ENCODE measurements around the gene VHLL.

VHLL gene

GRCh38 chr1:156257711-156258110, 41.4 kb downstream of the VHLL start:
- peaks cover 4 to 98% (median 87%) of the 10 kb centered on the region in 11 experiments; a peak in 18 of 22 replicates for H4K20me1 ChIP-seq
- no peaks in the 10 kb centered on the region for H3K27me3 ChIP-seq
- peaks cover 100% of the 10 kb centered on the region in 11 experiments for H3K36me3 ChIP-seq
- no peak overlapping the region for H3K4me3 ChIP-seq
- peak overlapping the region in 3 of 11 experiments; percentile 9 to 30 (median 27); a peak in 2 of 22 replicates for H3K9ac ChIP-seq
- H3K4me2 ChIP-seq, result peak overlapping the region in 2 of 11 experiments; percentile 21 to 26; a peak in 3 of 22 replicates
- no peaks in the 10 kb centered on the region for H3K9me3 ChIP-seq (replicated peaks in 1 of 11)
- TF ChIP-seq Cebpa-rat (IDR thresholded peaks at IDR 0.05), result no peak
- H3K4me1 ChIP-seq, result peaks cover 0 to 18% (median 6%) of the 10 kb centered on the region in 10 experiments; a peak in 10 of 20 replicates
- H3K27ac ChIP-seq, result no peak overlapping the region

- Histone ChIP-seq H3K27me3 (no peaks in the 10 kb centered on the region), H3K9me3 (replicated peaks in 1 of 11) (no peaks in the 10 kb centered on the region), H3K4me2 (no peak overlapping the region), H3K4me3 (no peak overlapping the region), H3K9ac (peak overlapping the region in 1 of 11 experiments; percentile 9; a peak in 2 of 22 replicates), H3K36me3 (peaks cover 97 to 100% (median 100%) of the 10 kb centered on the region in 11 experiments), H3K27ac (no peak overlapping the region), H4K20me1 (peaks cover 4 to 98% (median 88%) of the 10 kb centered on the region in 11 experiments; a peak in 18 of 22 replicates), H3K4me1 (peaks cover 0 to 14% (median 6%) of the 10 kb centered on the region in 10 experiments; a peak in 10 of 20 replicates)
- TF ChIP-seq Cebpa-rat (IDR thresholded peaks at IDR 0.05), result no peak
Observed at GRCh38 chr1:156253634-156254033, 45.5 kb downstream of the VHLL start.

GRCh38 chr1:156251527-156251926, 47.6 kb downstream of the VHLL start:
- Histone ChIP-seq H4K20me1 (peaks cover 4 to 96% (median 87%) of the 10 kb centered on the region in 11 experiments; a peak in 21 of 22 replicates), H3K4me1 (peaks cover 4 to 14% (median 7%) of the 10 kb centered on the region in 10 experiments), H3K27ac (no peak overlapping the region), H3K36me3 (peaks cover 76 to 89% (median 79%) of the 10 kb centered on the region in 11 experiments), H3K27me3 (peaks cover 0 to 4% (median 0%) of the 10 kb centered on the region in 11 experiments; a peak in 7 of 22 replicates), H3K9me3 (replicated peaks in 1 of 11) (no peaks in the 10 kb centered on the region), H3K4me2 (no peak overlapping the region), H3K4me3 (no peak overlapping the region), H3K9ac (peak overlapping the region in 1 of 11 experiments; percentile 1; a peak in 2 of 22 replicates)
- TF ChIP-seq Cebpa-rat (IDR thresholded peaks at IDR 0.05), result no peak

GRCh38 chr1:156249593-156249992, 49.5 kb downstream of the VHLL start:
- peaks cover 57 to 70% (median 60%) of the 10 kb centered on the region in 11 experiments for H3K36me3 ChIP-seq
- TF ChIP-seq Cebpa-rat (IDR thresholded peaks at IDR 0.05), result no peak
- no peak overlapping the region for H3K27ac ChIP-seq
- H3K4me3 ChIP-seq, result no peak overlapping the region
- H3K4me1 ChIP-seq, result peaks cover 17 to 33% (median 26%) of the 10 kb centered on the region in 10 experiments
- no peaks in the 10 kb centered on the region for H3K9me3 ChIP-seq (replicated peaks in 1 of 11)
- H3K4me2 ChIP-seq, result no peak overlapping the region
- peaks cover 16 to 23% (median 18%) of the 10 kb centered on the region in 11 experiments; a peak in 21 of 22 replicates for H3K27me3 ChIP-seq
- no peak overlapping the region for H3K9ac ChIP-seq
- peaks cover 4 to 98% (median 91%) of the 10 kb centered on the region in 11 experiments; a peak in 21 of 22 replicates for H4K20me1 ChIP-seq

Measured in BLaER1 treated with 17β-estradiol and CSF1 and Interleukin-3, amounts not matched to agents 10 nM and 100 nM (cell line).